HCT116 (cell line): Measurements from ENCODE around the gene ZCCHC10. TPM values are rescaled to one million over a fixed set of nuclear protein-coding genes. Genes with fewer than 3 reads are reported as not detected.
"Not testable (repeated sequence)": the region's sequence is repeated elsewhere in the genome, so short reads cannot be mapped to it uniquely, and the experiment has no call there.

Source experiments
- ATAC-seq: fragments of 200-7000 bp; cut with Tn5 transposase; 2 replicates; pipeline ENCODE4 v1.9.1; 2020; ENCODE audit warnings: mild to moderate bottlenecking, moderate library complexity
- BruUV-seq: library from RNA; stranded (reverse); fragments of 400-500 nt; replicated peaks from 2 replicates; lab custom pipeline; 2021; lab: Mats Ljungman, UMichigan
- CTCF ChIA-PET: fragments of 300-600 bp; sonication (Branson Sonifier 250); formaldehyde crosslinking; loops from one replicate; lab custom pipeline; 2021; ENCODE audit warnings: antibody characterized with exemption; lab: Charles Lee
- POLR2A ChIA-PET: fragments of 300-600, 350-600 bp; sonication (Branson Sonifier 250); formaldehyde crosslinking; loops from one replicate; lab custom pipeline; 2021; ENCODE audit warnings: antibody characterized with exemption; lab: Charles Lee
- RAD21 ChIA-PET, 2 experiments: fragments of 300-600 bp; sonication (Branson Sonifier 250); formaldehyde crosslinking; loops; one replicate each; lab custom pipeline; 2023; ENCODE audit warnings: low total read pairs in 2 of 2; ENCODE audit not compliant: uncharacterized antibody in 2 of 2, unreplicated experiment in 2 of 2, low non-redundant PET in 1 of 2; lab: Charles Lee
- DNase-seq: peaks from one replicate; pipeline ENCODE4 v3.0.0-alpha.2; 2010; ENCODE audit warnings: low read depth, low spot score
- H2AFZ ChIP-seq: fragments of 200-600 bp; shearing (Covaris generic), sonication (generic); 2 replicates; pipeline ENCODE4 v1.6.1; 2017; ENCODE audit warnings: low read depth, mixed run types, mixed read lengths, antibody characterized with exemption, low read length; ENCODE audit not compliant: poor library complexity, severe bottlenecking
- H3K27ac ChIP-seq: 2 replicates; pipeline ENCODE4 v1.5.1; 2012; ENCODE audit warnings: low read depth, low read length
- H3K27me3 ChIP-seq: fragments of 200-600 bp; sonication (generic); 2 replicates; pipeline ENCODE4 v1.6.1; 2016; ENCODE audit warnings: mixed run types, low read length, mixed read lengths; ENCODE audit not compliant: insufficient read depth
- H3K36me3 ChIP-seq, 2 experiments: fragments of 200-500 bp in 1 of 2; fragments of 200-600 bp in 1 of 2; sonication (Bioruptor generic) in 1 of 2; sonication (generic) in 1 of 2; 2 replicates each; pipeline versions ENCODE4 v1.5.1 to v1.6.1; 2014 to 2016; ENCODE audit warnings: low read length in 2 of 2, inconsistent platforms in 1 of 2, mixed read lengths in 1 of 2, mixed run types in 1 of 2; ENCODE audit not compliant: insufficient read depth in 2 of 2, control insufficient read depth in 1 of 2
- H3K4me1 ChIP-seq, 2 experiments: fragments of 200-600 bp in 1 of 2; sonication (generic) in 1 of 2; 2 replicates each; pipeline versions ENCODE4 v1.5.1 to v1.6.1; 2012 to 2017; ENCODE audit warnings: low read length in 2 of 2, inconsistent platforms in 1 of 2, mild to moderate bottlenecking in 1 of 2, mixed read lengths in 1 of 2, mixed run types in 1 of 2, moderate library complexity in 1 of 2; ENCODE audit not compliant: insufficient read depth in 2 of 2, control insufficient read depth in 1 of 2
- H3K4me2 ChIP-seq: fragments of 200-600 bp; sonication (generic); 2 replicates; pipeline ENCODE4 v1.6.1; 2017; ENCODE audit warnings: mixed run types, low read length, mixed read lengths
- H3K4me3 ChIP-seq, 2 experiments: fragments of 200-600 bp in 1 of 2; sonication (generic) in 1 of 2; replicated peaks in 1 of 2; 2 replicates each; pipeline ENCODE4 v1.5.1; 2011 to 2016; ENCODE audit warnings: low read length in 2 of 2, control low read depth in 1 of 2, low read depth in 1 of 2, mild to moderate bottlenecking in 1 of 2, mixed read lengths in 1 of 2, mixed run types in 1 of 2
- H3K79me2 ChIP-seq: fragments of 200-600 bp; sonication (generic); 2 replicates; pipeline ENCODE4 v1.6.1; 2017; ENCODE audit warnings: mild to moderate bottlenecking, mixed run types, low read length, moderate library complexity, mixed read lengths; ENCODE audit not compliant: insufficient read depth
- H3K9ac ChIP-seq: fragments of 200-600 bp; sonication (generic); 2 replicates; pipeline ENCODE4 v1.6.1; 2016; ENCODE audit warnings: low read length, mixed read lengths
- H3K9me2 ChIP-seq: fragments of 200-600 bp; sonication (generic), shearing (Covaris generic); 2 replicates; pipeline ENCODE4 v1.6.1; 2017; ENCODE audit warnings: mixed run types, mild to moderate bottlenecking, moderate library complexity; ENCODE audit not compliant: insufficient read depth
- H3K9me3 ChIP-seq, 2 experiments: fragments of 200-500 bp in 1 of 2; fragments of 200-600 bp in 1 of 2; sonication (Bioruptor generic) in 1 of 2; sonication (generic) in 1 of 2; 2 replicates each; pipeline ENCODE4 v1.6.1; 2014 to 2017; ENCODE audit warnings: low read length in 2 of 2, mixed read lengths in 2 of 2, inconsistent platforms in 1 of 2, low read depth in 1 of 2, mild to moderate bottlenecking in 1 of 2, mixed run types in 1 of 2, moderate library complexity in 1 of 2; ENCODE audit not compliant: control insufficient read depth in 1 of 2, insufficient read depth in 1 of 2
- H4K20me1 ChIP-seq: fragments of 200-600 bp; sonication (generic), shearing (Covaris generic); 2 replicates; pipeline ENCODE4 v1.6.1; 2017; ENCODE audit warnings: mixed run types, mild to moderate bottlenecking, moderate library complexity; ENCODE audit not compliant: insufficient read depth
- ATF3 ChIP-seq: IDR thresholded peaks from 2 replicates; pipeline ENCODE4 v1.6.1; 2012
- CTCF ChIP-seq, 3 experiments: fragments of 200-600 bp in 1 of 3; sonication (generic) in 1 of 3; IDR thresholded peaks in 2 of 3; conservative IDR thresholded peaks in 1 of 3; 2 replicates each; pipeline ENCODE4 v1.5.1; 2012 to 2017; ENCODE audit warnings: low read depth in 2 of 3, low read length in 2 of 3, antibody characterized with exemption in 1 of 3, borderline replicate concordance in 1 of 3, control low read depth in 1 of 3, mild to moderate bottlenecking in 1 of 3, mixed read lengths in 1 of 3, mixed run types in 1 of 3, moderate library complexity in 1 of 3; ENCODE audit not compliant: insufficient read depth in 1 of 3
- EGR1 ChIP-seq: IDR thresholded peaks from 2 replicates; pipeline ENCODE4 v1.6.1; 2012; ENCODE audit warnings: low read depth
- ELF1 ChIP-seq: IDR thresholded peaks from 2 replicates; pipeline ENCODE4 v1.6.1; 2012; ENCODE audit warnings: low read depth, borderline replicate concordance
- EZH2 ChIP-seq: fragments of 200-600 bp; sonication (generic); IDR thresholded peaks from 2 replicates; pipeline ENCODE4 v1.6.1; 2017; ENCODE audit warnings: antibody characterized with exemption, mixed run types
- FOSL1 ChIP-seq: IDR thresholded peaks from 2 replicates; pipeline ENCODE4 v1.6.1; 2012; ENCODE audit warnings: low read depth
- POLR2AphosphoS5 ChIP-seq: IDR thresholded peaks from 2 replicates; pipeline ENCODE4 v1.6.1; 2011; ENCODE audit warnings: mild to moderate bottlenecking, low read depth, low read length, moderate library complexity
- RAD21 ChIP-seq: IDR thresholded peaks from 2 replicates; pipeline ENCODE4 v1.6.1; 2012; ENCODE audit warnings: low read depth, mild to moderate bottlenecking
- SRF ChIP-seq: IDR thresholded peaks from 2 replicates; pipeline ENCODE4 v1.6.1; 2012; ENCODE audit warnings: low read depth
- ZFX ChIP-seq: fragments of 450-650 bp; IDR thresholded peaks from 2 replicates; pipeline ENCODE4 v1.6.1; 2017
- intact Hi-C: fragments of 100-400 bp; cut with micrococcal nuclease; formaldehyde crosslinking; loops from 2 replicates; pipeline ENCODE4 v1.10.0; 2022
- total RNA-seq: library from RNA; stranded (reverse); gene quantifications from one replicate; pipeline ENCODE4 v1.2.1, GENCODE V29; 2021; ENCODE audit not compliant: unreplicated experiment

The ZCCHC10 gene
- total RNA-seq, 1 experiment from 2014 or later: 19.2 TPM

GRCh38 chr5:133015466-133015865, 10.9 kb downstream of the ZCCHC10 start:
- CTCF ChIA-PET: no interaction called here
- BruUV-seq: no TSS peak
- DNase-seq (no peak), ATAC-seq (no peak)
- H3K4me1 ChIP-seq: peaks cover 2 to 9% of the 10 kb centered on the region in 2 experiments; a peak in 2 of 4 replicates
- intact Hi-C loops: no loop called here
- no peak overlapping the region for H3K9ac ChIP-seq
- H3K4me2 ChIP-seq: no peak overlapping the region
- no peaks in the 10 kb centered on the region for H3K9me2 ChIP-seq
- H2AFZ ChIP-seq: no peak overlapping the region
- no peak overlapping the region for H3K4me3 ChIP-seq
- H3K27ac ChIP-seq: no peak overlapping the region
- H3K79me2 ChIP-seq: peaks cover 16% of the 10 kb centered on the region
- peaks cover 0 to 11% of the 10 kb centered on the region in 2 experiments; a peak in 1 of 4 replicates for H3K36me3 ChIP-seq
- no peaks in the 10 kb centered on the region for H4K20me1 ChIP-seq
- RAD21 ChIA-PET: no interaction called here
- TF ChIP-seq SRF (no peak), CTCF (IDR thresholded peaks at IDR 0.05 in 2 of 3, conservative IDR thresholded peaks at IDR 0.05 in 1 of 3; ENCODE audit: borderline replicate concordance in 1 of 3, insufficient read depth in 1 of 3, low read depth in 2 of 3, low read length in 2 of 3) (no peak), RAD21 (no peak), ATF3 (no peak), EZH2 (no peak), ZFX (no peak), FOSL1 (no peak), POLR2AphosphoS5 (no peak), ELF1 (no peak), EGR1 (no peak)
- no peaks in the 10 kb centered on the region for H3K9me3 ChIP-seq
- POLR2A ChIA-PET: no interaction called here
- no peaks in the 10 kb centered on the region for H3K27me3 ChIP-seq

- BruUV-seq, H3K27me3 ChIP-seq, intact Hi-C loops, H3K4me2 ChIP-seq, POLR2A ChIA-PET, H3K9me3 ChIP-seq, CTCF ChIA-PET, H3K9ac ChIP-seq, H3K36me3 ChIP-seq, RAD21 ChIA-PET, H2AFZ ChIP-seq, H3K4me3 ChIP-seq, ATAC-seq, H3K79me2 ChIP-seq, DNase-seq, H3K4me1 ChIP-seq, H3K27ac ChIP-seq, H4K20me1 ChIP-seq, H3K9me2 ChIP-seq: not testable (repeated sequence)
These were observed 17.9 kb downstream of the ZCCHC10 start for GRCh38 chr5:133008455-133008854.
